ENCODE measurements around the gene STUB1.

Gene STUB1

DNA sequence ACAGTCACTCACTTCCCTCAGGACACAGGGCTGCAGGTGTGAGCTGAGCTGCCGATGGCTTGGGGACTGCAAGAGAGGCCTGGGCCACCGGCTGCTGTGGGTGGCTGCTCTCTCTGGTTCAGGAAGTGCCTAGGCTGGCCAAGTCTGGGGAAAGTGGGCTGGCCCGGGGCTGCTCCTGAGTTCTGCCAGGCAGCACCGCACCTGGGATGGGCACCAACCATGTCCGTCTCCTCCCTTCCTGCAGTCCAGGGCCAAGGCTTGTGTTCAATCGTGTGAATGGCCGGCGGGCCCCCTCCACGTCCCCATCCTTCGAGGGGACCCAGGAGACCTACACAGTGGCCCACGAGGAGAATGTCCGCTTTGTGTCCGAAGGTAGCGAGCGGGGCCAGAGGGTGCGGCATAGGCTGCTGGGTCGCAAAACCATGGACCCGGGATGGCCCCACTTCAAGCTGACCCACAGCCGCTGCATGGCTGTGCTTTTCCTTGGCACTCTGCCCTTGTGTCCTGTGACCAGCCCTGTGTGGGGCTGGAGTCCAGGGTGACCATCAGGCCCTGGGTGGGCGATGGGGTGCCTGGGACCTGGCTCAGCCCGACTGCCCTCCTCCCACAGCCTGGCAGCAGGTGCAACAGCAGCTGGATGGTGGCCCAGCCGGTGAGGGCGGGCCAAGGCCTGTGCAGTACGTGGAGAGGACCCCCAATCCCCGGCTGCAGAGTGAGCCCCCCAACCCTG lies 32.9 kb upstream of the STUB1 start:
- TF ChIP-seq, protein P1, sequence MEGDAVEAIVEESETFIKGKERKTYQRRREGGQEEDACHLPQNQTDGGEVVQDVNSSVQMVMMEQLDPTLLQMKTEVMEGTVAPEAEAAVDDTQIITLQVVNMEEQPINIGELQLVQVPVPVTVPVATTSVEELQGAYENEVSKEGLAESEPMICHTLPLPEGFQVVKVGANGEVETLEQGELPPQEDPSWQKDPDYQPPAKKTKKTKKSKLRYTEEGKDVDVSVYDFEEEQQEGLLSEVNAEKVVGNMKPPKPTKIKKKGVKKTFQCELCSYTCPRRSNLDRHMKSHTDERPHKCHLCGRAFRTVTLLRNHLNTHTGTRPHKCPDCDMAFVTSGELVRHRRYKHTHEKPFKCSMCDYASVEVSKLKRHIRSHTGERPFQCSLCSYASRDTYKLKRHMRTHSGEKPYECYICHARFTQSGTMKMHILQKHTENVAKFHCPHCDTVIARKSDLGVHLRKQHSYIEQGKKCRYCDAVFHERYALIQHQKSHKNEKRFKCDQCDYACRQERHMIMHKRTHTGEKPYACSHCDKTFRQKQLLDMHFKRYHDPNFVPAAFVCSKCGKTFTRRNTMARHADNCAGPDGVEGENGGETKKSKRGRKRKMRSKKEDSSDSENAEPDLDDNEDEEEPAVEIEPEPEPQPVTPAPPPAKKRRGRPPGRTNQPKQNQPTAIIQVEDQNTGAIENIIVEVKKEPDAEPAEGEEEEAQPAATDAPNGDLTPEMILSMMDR (IDR thresholded peaks at IDR 0.05), result no peak

DNA sequence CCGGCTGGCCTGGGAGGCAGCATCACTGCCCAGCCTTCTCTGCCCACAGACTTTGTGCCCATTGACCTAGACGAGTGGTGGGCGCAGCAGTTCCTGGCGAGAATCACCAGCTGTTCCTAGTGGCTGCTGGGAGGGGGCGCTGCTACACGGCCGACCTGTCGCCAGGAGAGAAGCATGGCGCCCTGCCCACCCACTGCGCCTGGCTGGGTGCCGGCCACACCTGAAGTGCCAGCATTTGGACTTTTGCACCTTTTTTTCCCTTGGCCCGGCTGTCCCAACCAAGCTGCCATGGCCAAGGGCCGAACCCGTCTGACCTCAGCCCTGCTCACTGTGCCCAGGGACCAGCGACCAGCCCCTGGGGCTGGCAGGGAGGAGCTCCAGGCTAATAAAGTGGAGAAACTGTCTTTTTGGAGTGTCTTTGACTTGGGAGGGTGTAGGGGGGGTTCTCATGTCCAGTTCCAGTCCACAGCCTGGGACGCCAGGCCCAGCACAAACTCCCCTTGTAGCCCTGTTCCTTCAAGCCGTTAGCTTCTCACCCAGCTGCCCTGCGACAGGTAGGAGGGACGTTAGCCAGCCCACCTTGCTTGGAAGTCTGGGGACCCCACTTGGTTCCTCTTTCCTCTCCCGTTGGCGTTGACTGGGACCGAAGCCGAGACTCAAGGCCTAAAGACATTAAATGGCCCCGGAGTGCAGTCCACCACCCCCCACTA lies 32.0 kb upstream of the STUB1 start:
- TF ChIP-seq, protein P1 (IDR thresholded peaks at IDR 0.05), result peak; percentile 86

DNA sequence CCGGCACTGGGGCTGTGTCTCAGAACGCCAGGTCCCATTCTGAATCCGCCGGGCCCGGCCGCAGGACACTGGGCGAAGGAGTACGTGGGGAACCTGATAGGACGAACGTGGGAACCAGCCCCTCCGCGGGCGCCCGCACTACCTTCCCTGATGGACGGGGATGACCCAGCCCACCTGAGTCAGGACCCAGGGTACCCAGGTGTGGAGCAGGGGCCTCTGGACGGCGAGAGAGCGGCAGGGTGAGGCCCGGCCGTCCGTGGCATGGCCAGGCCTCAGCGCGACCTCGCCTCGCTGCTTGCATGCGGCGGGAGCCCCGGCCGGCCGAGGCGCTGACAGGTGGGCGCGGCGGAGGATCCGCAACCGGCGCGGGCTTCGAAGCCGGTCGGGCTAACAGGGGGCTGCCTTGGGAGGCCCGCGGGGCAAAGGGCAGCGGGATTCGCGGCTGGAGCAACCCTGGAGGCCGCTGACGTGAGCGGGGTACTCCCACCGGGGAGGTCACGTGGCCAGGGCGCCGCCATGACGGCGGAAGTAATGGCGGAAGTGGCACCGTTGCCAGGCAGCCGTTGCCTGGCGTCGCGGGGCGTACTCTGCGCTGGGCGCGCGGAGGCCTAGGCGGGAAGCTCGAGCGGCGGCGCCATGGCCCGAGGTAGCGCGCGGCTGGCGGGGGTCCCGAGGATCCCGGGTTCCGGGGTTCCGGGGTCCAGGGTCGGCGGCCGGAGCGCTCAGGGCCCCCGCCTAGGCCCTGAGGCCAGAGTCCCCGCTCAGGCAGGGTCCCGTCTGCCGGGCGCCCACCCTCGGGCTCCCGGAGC lies 31.2 kb upstream of the STUB1 start, which contains the start of gene WDR90:
TSS of gene WDR90 (plus strand) at position 585 of the 809 bp plus-strand sequence. CDS start at position 637, 52 bp downstream.
- TF ChIP-seq, protein P1 (IDR thresholded peaks at IDR 0.05), result no peak

GRCh38 chr16:649631-650030 lies 30.6 kb upstream of the STUB1 start:
- TF ChIP-seq, protein P1 (IDR thresholded peaks at IDR 0.05), result no peak

- TF ChIP-seq, protein P1 (IDR thresholded peaks at IDR 0.05), result no peak
Measured at GRCh38 chr16:651844-652243, 28.4 kb upstream of the STUB1 start.

DNA sequence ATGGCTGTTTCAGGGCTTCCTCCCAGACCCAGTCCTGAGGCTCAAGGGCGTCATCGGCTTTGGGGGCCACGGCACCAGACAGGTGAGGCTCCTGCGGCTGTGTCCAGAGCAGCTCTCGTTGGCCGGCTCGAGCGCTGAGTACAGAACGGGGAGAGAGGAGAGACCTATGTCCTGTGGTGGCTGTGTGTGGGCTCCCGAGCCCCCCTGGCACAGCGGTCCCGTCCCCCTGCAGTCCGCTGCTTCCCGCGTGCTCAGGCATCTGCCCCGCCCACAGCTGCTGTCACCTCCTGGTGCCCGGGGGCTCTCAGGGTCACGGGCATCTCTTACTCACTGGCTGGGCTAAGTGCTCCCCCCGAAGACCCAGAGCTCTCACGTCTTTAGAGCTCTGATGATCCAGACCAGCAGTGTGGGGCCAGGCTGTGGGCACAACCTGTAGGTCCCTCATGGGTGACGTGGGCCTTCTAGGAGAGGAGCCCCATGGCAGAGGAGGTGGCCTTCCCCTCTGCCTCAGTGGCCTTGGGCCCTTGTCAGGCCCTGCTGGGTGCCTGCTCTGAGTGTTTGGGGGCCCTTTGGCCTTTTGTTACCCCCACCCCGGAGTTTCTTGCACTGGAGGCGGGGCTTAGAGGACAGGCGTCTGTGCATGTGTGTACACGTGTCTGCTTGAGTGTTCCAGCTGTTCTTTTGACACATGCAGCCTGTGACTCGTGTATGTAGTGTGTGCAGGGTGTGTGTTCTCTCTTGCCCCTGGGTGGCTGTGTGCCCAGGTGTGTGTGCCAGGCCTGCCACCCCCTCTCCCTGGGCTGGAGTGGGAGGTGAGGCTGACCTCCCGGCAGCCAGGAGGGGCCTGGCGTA lies 27.5 kb upstream of the STUB1 start:
- TF ChIP-seq, protein P1 (IDR thresholded peaks at IDR 0.05), result no peak

GRCh38 chr16:654034-654433 lies 26.2 kb upstream of the STUB1 start:
- TF ChIP-seq, protein P1 (IDR thresholded peaks at IDR 0.05), result no peak

All from LNCAP (cell line).